Measurements from ENCODE around the gene PGAP1. TPM values are rescaled to one million over a fixed set of nuclear protein-coding genes. Genes with fewer than 3 reads are reported as not detected.

PGAP1 gene
- polyA plus RNA-seq, 1 of the 3 experiments (the other 2 are of a cell fraction): 3.4 TPM

DNA sequence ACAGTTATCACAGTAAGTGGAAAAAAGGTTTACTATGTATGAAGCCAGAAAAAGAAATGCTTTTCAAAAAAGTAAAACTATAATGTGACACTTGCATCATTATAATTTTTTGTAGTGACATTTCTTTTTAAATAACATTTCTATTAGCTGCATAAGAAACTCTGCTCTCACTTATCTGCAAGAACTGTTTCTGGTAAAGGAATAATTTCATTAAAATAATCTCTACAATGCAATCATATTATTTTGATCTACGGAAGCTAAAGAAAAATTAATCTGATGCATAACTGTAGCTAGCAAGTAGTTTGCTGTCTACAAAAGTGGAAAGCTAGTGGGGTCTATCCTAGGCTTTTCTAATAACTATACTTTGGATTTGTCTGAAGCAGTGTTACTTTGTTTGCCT, 50.1 kb downstream of the PGAP1 start:
- Histone ChIP-seq H3K4me3 (ENCODE audit: low read depth in 2 of 2, low read length in 1 of 2) (no peak overlapping the region), H3K4me2 (no peak overlapping the region), H3F3A (replicated peaks; ENCODE audit: insufficient read depth) (no peaks in the 10 kb centered on the region), H3K27ac (ENCODE audit: low read depth in 2 of 2, low read length in 1 of 2) (no peak overlapping the region), H3K27me3 (ENCODE audit: insufficient read depth) (no peaks in the 10 kb centered on the region), H3K36me3 (replicated peaks in 1 of 2; ENCODE audit: control insufficient read depth in 1 of 2, insufficient read depth in 2 of 2, low read length in 1 of 2) (peaks cover 66 to 80% of the 10 kb centered on the region in 2 experiments), H2AFZ (ENCODE audit: low read depth) (no peak overlapping the region), H3K9me2 (no peaks in the 10 kb centered on the region), H4K20me1 (ENCODE audit: insufficient read depth) (no peaks in the 10 kb centered on the region), H3K79me2 (ENCODE audit: insufficient read depth) (no peaks in the 10 kb centered on the region), H3K4me1 (ENCODE audit: control insufficient read depth in 1 of 2, insufficient read depth in 2 of 2, low read depth in 1 of 2, low read length in 1 of 2) (peaks cover 0 to 11% of the 10 kb centered on the region in 2 experiments; a peak in 1 of 4 replicates), H3K9ac (no peak overlapping the region), H3K9me3 (no peaks in the 10 kb centered on the region)
- no peak for DNase-seq
- WGBS (ENCODE audit: low lambda C conversion rate): 73% methylated on average over 1 of the region's 1 CpG
- ChIA-PET POLR2A (no interaction called here), CTCF (interaction anchor here (0.8 to 1.5 kb wide), 2 partner anchors 12 to 14 kb away, joined by 3 to 5 read pairs; no protein-coding TSS in a partner anchor)
- peak; percentile 52; the same call in 1 of the 2 replicates for TF ChIP-seq GATA2 (CRISPR knock-in tag; IDR thresholded peaks at IDR 0.05)
- TF ChIP-seq EP300 (IDR thresholded peaks at IDR 0.05; ENCODE audit: borderline replicate concordance in 1 of 2, low read depth in 1 of 2, low read length in 1 of 2): peak in 1 of 2 experiments; percentile 58; a peak in 2 of 4 replicates
- TF ChIP-seq CHD2 (IDR thresholded peaks at IDR 0.05; ENCODE audit: low read length, partially characterized antibody): peak; percentile 16
- TF ChIP-seq, protein P1, sequence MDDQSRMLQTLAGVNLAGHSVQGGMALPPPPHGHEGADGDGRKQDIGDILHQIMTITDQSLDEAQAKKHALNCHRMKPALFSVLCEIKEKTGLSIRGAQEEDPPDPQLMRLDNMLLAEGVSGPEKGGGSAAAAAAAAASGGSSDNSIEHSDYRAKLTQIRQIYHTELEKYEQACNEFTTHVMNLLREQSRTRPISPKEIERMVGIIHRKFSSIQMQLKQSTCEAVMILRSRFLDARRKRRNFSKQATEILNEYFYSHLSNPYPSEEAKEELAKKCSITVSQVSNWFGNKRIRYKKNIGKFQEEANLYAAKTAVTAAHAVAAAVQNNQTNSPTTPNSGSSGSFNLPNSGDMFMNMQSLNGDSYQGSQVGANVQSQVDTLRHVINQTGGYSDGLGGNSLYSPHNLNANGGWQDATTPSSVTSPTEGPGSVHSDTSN (IDR thresholded peaks at IDR 0.05): no peak

GRCh38 chr2:196875414-196875813, 51.1 kb downstream of the PGAP1 start:
- Histone ChIP-seq H3K4me3 (ENCODE audit: low read depth in 2 of 2, low read length in 1 of 2) (no peak overlapping the region), H2AFZ (ENCODE audit: low read depth) (no peak overlapping the region), H3K4me1 (ENCODE audit: control insufficient read depth in 1 of 2, insufficient read depth in 2 of 2, low read depth in 1 of 2, low read length in 1 of 2) (peaks cover 0 to 11% of the 10 kb centered on the region in 2 experiments; a peak in 1 of 4 replicates), H3K27me3 (ENCODE audit: insufficient read depth) (no peaks in the 10 kb centered on the region), H4K20me1 (ENCODE audit: insufficient read depth) (no peaks in the 10 kb centered on the region), H3F3A (replicated peaks; ENCODE audit: insufficient read depth) (no peaks in the 10 kb centered on the region), H3K79me2 (ENCODE audit: insufficient read depth) (no peaks in the 10 kb centered on the region), H3K9ac (no peak overlapping the region), H3K9me3 (no peaks in the 10 kb centered on the region), H3K36me3 (replicated peaks in 1 of 2; ENCODE audit: control insufficient read depth in 1 of 2, insufficient read depth in 2 of 2, low read length in 1 of 2) (peaks cover 71 to 83% of the 10 kb centered on the region in 2 experiments), H3K4me2 (no peak overlapping the region), H3K9me2 (no peaks in the 10 kb centered on the region), H3K27ac (ENCODE audit: low read depth in 2 of 2, low read length in 1 of 2) (no peak overlapping the region)
- CTCF ChIA-PET: interaction anchor here (0.6 kb wide), 1 partner anchor 21 kb away, joined by 4 read pairs; no protein-coding TSS in a partner anchor
- POLR2A ChIA-PET: no interaction called here
- TF ChIP-seq FOXM1 (IDR thresholded peaks at IDR 0.05; ENCODE audit: low read depth) (no peak), RCOR1 (IDR thresholded peaks at IDR 0.05; ENCODE audit: low read length) (no peak)
- 92% methylated on average over 1 of the region's 1 CpG for WGBS (ENCODE audit: low lambda C conversion rate)
- no peak for DNase-seq

- no peaks in the 10 kb centered on the region for H3F3A ChIP-seq (replicated peaks; ENCODE audit: insufficient read depth)
- H3K4me1 ChIP-seq (ENCODE audit: control insufficient read depth in 1 of 2, insufficient read depth in 2 of 2, low read depth in 1 of 2, low read length in 1 of 2): peaks cover 0 to 11% of the 10 kb centered on the region in 2 experiments; a peak in 1 of 4 replicates
- peaks cover 67 to 73% of the 10 kb centered on the region in 2 experiments for H3K36me3 ChIP-seq (replicated peaks in 1 of 2; ENCODE audit: control insufficient read depth in 1 of 2, insufficient read depth in 2 of 2, low read length in 1 of 2)
- no peak overlapping the region for H3K27ac ChIP-seq (ENCODE audit: low read depth in 2 of 2, low read length in 1 of 2)
- no peaks in the 10 kb centered on the region for H3K27me3 ChIP-seq (ENCODE audit: insufficient read depth)
- ChIA-PET CTCF (no interaction called here), POLR2A (no interaction called here)
- 88% methylated on average over 1 of the region's 1 CpG for WGBS (ENCODE audit: low lambda C conversion rate)
- TF ChIP-seq EZH2phosphoT487 (IDR thresholded peaks at IDR 0.05; ENCODE audit: borderline replicate concordance, low read depth): no peak
- TF ChIP-seq, protein P2, sequence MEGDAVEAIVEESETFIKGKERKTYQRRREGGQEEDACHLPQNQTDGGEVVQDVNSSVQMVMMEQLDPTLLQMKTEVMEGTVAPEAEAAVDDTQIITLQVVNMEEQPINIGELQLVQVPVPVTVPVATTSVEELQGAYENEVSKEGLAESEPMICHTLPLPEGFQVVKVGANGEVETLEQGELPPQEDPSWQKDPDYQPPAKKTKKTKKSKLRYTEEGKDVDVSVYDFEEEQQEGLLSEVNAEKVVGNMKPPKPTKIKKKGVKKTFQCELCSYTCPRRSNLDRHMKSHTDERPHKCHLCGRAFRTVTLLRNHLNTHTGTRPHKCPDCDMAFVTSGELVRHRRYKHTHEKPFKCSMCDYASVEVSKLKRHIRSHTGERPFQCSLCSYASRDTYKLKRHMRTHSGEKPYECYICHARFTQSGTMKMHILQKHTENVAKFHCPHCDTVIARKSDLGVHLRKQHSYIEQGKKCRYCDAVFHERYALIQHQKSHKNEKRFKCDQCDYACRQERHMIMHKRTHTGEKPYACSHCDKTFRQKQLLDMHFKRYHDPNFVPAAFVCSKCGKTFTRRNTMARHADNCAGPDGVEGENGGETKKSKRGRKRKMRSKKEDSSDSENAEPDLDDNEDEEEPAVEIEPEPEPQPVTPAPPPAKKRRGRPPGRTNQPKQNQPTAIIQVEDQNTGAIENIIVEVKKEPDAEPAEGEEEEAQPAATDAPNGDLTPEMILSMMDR (IDR thresholded peaks at IDR 0.05): no peak
- TF ChIP-seq, protein P1 (IDR thresholded peaks at IDR 0.05): no peak
- no peak for TF ChIP-seq NRF1 (IDR thresholded peaks at IDR 0.05; ENCODE audit: low read depth, low read length)
- TF ChIP-seq ELF1 (IDR thresholded peaks at IDR 0.05): no peak
- TF ChIP-seq RFX5 (IDR thresholded peaks at IDR 0.05; ENCODE audit: low read length): no peak
- no peaks in the 10 kb centered on the region for H3K9me2 ChIP-seq
- no peak overlapping the region for H3K9ac ChIP-seq
- no peak overlapping the region for H3K4me3 ChIP-seq (ENCODE audit: low read depth in 2 of 2, low read length in 1 of 2)
- no peaks in the 10 kb centered on the region for H3K79me2 ChIP-seq (ENCODE audit: insufficient read depth)
- H3K4me2 ChIP-seq: no peak overlapping the region
- no peaks in the 10 kb centered on the region for H3K9me3 ChIP-seq
- no peak overlapping the region for H2AFZ ChIP-seq (ENCODE audit: low read depth)
- no peaks in the 10 kb centered on the region for H4K20me1 ChIP-seq (ENCODE audit: insufficient read depth)
- no peak for DNase-seq
These were observed 53.0 kb downstream of the PGAP1 start for GRCh38 chr2:196873511-196873910.
